Measurements from ENCODE around the gene PJVK. TPM values are rescaled to one million over a fixed set of nuclear protein-coding genes. Genes with fewer than 3 reads are reported as not detected.
"Not testable (repeated sequence)": the region's sequence is repeated elsewhere in the genome, so short reads cannot be mapped to it uniquely, and the experiment has no call there.

The PJVK gene
- total RNA-seq, 2 experiments from 2014 or later = 1.8 to 1.9 TPM

DNA sequence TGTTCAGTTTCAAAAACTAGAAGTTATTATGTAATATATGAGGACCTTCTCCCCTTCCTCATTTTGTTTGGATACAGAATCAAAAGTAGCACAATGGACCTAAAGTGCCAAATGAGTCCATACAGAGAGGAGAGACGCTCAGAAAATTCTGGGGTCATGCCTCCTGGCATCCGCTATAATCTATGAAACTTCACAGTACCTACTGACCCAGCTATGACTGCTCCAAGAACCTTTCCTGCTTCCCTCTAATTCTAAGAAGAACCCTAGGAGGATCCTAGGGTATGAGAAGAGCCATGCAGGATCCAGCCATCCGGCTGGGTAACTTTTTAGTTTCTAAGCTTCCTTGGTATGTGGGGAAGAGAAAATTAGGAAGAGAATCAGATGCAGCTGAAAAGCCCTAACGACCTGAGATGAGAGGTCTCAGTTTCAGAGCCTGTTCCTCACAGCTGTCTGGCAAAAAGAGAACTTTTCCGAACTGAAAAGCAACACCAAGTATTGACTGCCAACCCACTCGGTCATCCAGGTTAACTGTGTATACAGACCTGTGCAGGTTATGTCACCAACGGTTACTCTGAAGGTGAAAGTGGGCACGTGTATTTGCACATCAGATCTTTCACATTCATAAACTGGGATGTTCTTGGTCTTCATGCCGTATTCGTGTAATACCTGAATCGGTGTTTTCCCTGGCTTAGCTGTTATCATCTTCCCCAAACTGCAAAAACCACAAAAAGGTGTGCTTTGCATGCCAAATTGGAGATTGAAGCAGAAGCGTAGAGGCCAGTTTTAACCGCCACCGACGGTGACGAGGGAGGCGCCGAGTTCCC lies 1.3 kb upstream of the PJVK start:
- ATAC-seq = no peak
- H3K9me3 Mint-ChIP-seq (ENCODE audit: low read depth) = no peaks in the 10 kb centered on the region
- peaks cover 21% of the 10 kb centered on the region for H3K36me3 Mint-ChIP-seq
- peaks cover 28% of the 10 kb centered on the region for H3K4me1 Mint-ChIP-seq
- H3K27me3 Mint-ChIP-seq = no peaks in the 10 kb centered on the region
- H3K4me3 Mint-ChIP-seq = peak overlapping the region; percentile 89
- CTCF ChIA-PET = interaction anchor here (1.2 to 2.5 kb wide), 10 partner anchors 9 to 73 kb away, joined by 3 to 15 read pairs (median 6); no protein-coding TSS in a partner anchor
- H3K27ac Mint-ChIP-seq = peak overlapping the region; percentile 87
- peak; percentile 54 for DNase-seq

DNA sequence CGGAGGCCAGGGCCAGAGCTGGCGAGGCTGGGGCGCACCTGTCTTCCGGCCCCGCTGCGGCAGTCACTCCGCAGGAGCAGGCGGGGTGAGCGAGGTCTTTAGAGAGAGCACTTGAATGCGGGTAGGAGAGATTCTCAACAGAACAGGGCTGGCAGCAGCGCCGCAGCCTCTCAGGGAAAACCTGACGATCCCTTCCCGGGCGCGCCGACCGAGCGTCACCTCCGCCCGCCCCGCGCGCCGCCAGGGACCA lies 729 bp upstream of the PJVK start:
- CTCF ChIA-PET = interaction anchor here (1.0 to 2.5 kb wide), 11 partner anchors 9 to 73 kb away, joined by 3 to 15 read pairs (median 5); no protein-coding TSS in a partner anchor
- no peak for ATAC-seq
- H3K4me3 Mint-ChIP-seq = peak overlapping the region; percentile 89
- peaks cover 16% of the 10 kb centered on the region for H3K36me3 Mint-ChIP-seq
- no peaks in the 10 kb centered on the region for H3K9me3 Mint-ChIP-seq (ENCODE audit: low read depth)
- peak; percentile 81 for DNase-seq
- peaks cover 2% of the 10 kb centered on the region for H3K27me3 Mint-ChIP-seq
- peak overlapping the region; percentile 87 for H3K27ac Mint-ChIP-seq
- peaks cover 28% of the 10 kb centered on the region for H3K4me1 Mint-ChIP-seq

DNA sequence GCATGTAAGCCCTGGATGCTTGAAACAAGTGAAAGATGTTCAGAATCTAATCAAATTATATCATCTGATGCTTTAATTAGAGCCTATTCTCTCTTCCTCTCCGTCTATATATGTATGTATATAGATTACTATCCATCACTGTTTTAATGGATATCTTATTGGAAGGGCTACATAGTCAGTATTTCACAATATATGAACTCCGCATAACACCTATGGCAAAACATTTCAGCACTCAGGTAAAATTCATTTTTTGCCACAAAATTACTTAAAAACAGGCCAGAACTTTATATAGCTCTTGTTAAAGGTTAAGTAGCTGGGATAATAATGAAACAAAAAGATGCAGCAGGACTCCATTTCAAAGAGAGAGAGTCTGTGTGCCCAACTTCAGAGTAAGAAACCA lies 1.2 kb downstream of the PJVK start:
- DNase-seq (no peak), ATAC-seq (no peak)
- H3K9me3 Mint-ChIP-seq (ENCODE audit: low read depth) = no peaks in the 10 kb centered on the region
- no peak overlapping the region for H3K4me3 Mint-ChIP-seq
- peaks cover 2% of the 10 kb centered on the region for H3K27me3 Mint-ChIP-seq
- H3K27ac Mint-ChIP-seq = no peak overlapping the region
- peaks cover 7% of the 10 kb centered on the region for H3K36me3 Mint-ChIP-seq
- peaks cover 28% of the 10 kb centered on the region for H3K4me1 Mint-ChIP-seq
- CTCF ChIA-PET = interaction anchor here (0.9 kb wide), 1 partner anchor 24 kb away, joined by 3 read pairs; no protein-coding TSS in a partner anchor

DNA sequence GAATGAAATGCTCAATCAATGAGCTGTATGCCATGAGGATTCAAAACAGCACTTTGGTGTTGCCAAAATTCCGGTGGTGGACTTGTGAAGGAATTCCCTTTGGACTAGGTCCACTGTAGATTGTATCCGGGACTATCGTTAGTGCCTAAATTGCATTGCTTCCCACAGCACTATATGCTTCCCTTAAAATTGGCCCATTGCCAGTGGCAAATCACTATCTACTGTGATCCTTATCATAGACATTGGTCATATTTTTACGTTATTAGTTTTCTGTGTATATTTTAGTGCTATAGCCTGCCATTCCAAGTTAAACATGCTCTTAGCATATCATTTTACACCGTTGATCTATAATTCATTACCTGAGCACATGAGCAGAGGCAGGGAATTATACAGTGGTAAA lies 1.7 kb downstream of the PJVK start:
- Mint-ChIP-seq H3K36me3 (peaks cover 4% of the 10 kb centered on the region), H3K27ac (no peak overlapping the region), H3K4me3 (no peak overlapping the region), H3K9me3 (ENCODE audit: low read depth) (no peaks in the 10 kb centered on the region), H3K4me1 (peaks cover 27% of the 10 kb centered on the region), H3K27me3 (peaks cover 2% of the 10 kb centered on the region)
- ATAC-seq (no peak), DNase-seq (no peak)
- CTCF ChIA-PET = interaction anchor here (0.9 kb wide), 1 partner anchor 23 kb away, joined by 3 read pairs; no protein-coding TSS in a partner anchor

DNA sequence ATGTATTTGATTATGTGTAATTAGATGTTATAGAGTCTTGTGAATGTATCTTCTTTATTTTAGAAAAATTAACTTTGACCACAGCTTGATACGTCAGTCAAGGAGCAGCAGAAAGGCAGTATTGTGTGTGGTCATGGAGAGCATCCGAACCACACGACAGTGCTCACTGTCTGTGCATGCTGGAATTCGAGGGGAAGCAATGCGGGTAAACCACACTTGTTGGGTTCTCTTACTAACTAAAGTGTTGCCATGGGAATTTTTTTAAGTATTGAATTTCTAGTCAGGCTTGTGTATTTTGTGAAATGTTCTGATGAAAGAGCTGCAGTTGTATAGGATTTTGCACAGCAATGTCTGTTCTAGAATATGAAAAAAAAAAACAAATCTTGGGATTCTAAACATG lies 4.8 kb downstream of the PJVK start:
- ATAC-seq = no peak

DNA sequence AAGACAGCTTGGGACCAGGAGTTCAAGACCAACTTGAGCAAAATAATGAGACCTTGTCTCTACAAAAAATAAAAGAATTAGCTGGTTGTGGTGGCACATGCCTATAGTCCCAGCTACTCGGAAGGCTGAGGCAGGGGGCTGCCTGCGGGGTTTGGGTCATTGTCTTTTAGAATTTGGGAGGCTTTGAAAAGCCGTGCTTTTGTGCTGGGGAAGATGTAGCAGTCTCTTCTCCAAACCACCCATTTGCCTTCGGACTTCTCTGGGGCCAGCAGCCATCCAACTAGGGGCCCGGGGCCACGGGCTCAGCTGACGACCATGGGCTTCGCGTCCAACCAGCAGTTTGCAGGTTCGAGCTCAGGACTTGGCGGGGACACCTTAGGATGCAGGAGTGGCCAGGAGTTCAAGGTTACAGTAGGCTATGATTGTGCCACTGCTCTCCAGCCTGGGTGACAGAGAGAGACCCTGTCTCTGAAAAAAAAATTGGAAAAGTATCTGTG lies 6.3 kb downstream of the PJVK start:
- peaks cover 2% of the 10 kb centered on the region for H3K27me3 Mint-ChIP-seq
- CTCF ChIA-PET = no interaction called here
- no peaks in the 10 kb centered on the region for H3K9me3 Mint-ChIP-seq (ENCODE audit: low read depth)
- DNase-seq (no peak), ATAC-seq (no peak)
- H3K27ac Mint-ChIP-seq = no peak overlapping the region
- H3K4me3 Mint-ChIP-seq = no peak overlapping the region
- no peaks in the 10 kb centered on the region for H3K4me1 Mint-ChIP-seq
- H3K36me3 Mint-ChIP-seq = no peaks in the 10 kb centered on the region

More for the DNA sequence above, 4.8 kb downstream of the PJVK start:
- CTCF ChIA-PET = no interaction called here
- no peak overlapping the region for H3K4me3 Mint-ChIP-seq
- H3K27ac Mint-ChIP-seq = no peak overlapping the region
- peaks cover 5% of the 10 kb centered on the region for H3K4me1 Mint-ChIP-seq
- H3K9me3 Mint-ChIP-seq (ENCODE audit: low read depth) = no peaks in the 10 kb centered on the region
- no peak for DNase-seq
- no peaks in the 10 kb centered on the region for H3K36me3 Mint-ChIP-seq
- H3K27me3 Mint-ChIP-seq = peaks cover 2% of the 10 kb centered on the region

DNA sequence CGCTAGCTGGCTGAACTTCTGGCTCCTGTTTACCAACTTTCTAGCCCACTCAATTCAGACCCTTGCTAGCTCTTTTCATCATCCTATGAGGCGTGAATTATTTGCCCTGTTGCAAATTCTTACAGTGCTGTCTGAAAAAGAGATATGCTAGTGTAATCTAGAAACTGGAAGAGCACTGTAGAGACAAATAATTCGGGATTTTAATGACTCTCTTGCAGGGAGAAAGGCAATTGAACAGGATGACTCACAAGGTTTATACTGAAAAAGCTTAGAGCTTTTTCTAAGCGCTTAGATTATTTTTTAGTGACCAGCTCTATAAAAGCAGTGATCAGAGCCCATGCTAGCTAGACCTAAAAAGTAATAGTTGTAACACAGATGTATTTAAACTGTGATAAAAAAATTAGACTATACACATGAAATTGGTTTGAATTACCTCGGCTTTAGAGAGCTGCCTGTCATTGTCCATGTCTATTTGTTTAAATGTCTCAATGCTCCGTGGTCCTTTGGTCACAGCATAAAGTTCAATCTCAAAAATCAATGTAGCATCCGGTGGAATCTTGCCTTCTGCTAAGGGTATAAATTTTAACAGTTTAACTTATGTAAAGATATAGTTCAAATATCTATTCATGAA lies 18.2 kb downstream of the PJVK start:
- no peaks in the 10 kb centered on the region for H3K9me3 Mint-ChIP-seq (ENCODE audit: low read depth)
- CTCF ChIA-PET = interaction anchor here (1.2 kb wide), 1 partner anchor 25 kb away, joined by 3 read pairs; no protein-coding TSS in a partner anchor

DNA sequence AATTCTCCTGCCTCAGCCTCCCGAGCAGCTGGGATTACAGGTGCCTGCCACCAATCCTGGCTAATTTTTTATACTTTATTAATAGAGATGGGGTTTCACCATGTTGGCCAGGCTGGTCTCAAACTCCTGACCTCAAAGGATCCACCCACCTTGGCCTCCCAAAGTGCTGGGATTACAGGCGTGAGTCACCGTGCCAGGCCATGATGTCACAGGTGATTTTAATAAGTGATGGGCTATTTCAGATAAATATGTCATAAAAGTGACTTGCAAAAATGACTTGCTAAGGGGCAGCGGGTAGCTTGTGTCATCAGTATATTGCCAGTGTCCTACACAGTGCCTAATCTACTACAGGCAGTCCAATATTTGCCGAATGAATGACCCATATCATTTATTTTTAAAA lies 20.1 kb downstream of the PJVK start:
- not testable (repeated sequence) for H3K4me1 Mint-ChIP-seq
- CTCF ChIA-PET = interaction anchor here (0.7 kb wide), 1 partner anchor 57 kb away, joined by 3 read pairs; no protein-coding TSS in a partner anchor

More for the DNA sequence above, 18.2 kb downstream of the PJVK start:
- no peak overlapping the region for H3K4me3 Mint-ChIP-seq
- ATAC-seq = no peak
- no peak for DNase-seq
- H3K27ac Mint-ChIP-seq = no peak overlapping the region
- H3K27me3 Mint-ChIP-seq = no peaks in the 10 kb centered on the region
- H3K36me3 Mint-ChIP-seq = peaks cover 9% of the 10 kb centered on the region
- no peaks in the 10 kb centered on the region for H3K4me1 Mint-ChIP-seq

DNA sequence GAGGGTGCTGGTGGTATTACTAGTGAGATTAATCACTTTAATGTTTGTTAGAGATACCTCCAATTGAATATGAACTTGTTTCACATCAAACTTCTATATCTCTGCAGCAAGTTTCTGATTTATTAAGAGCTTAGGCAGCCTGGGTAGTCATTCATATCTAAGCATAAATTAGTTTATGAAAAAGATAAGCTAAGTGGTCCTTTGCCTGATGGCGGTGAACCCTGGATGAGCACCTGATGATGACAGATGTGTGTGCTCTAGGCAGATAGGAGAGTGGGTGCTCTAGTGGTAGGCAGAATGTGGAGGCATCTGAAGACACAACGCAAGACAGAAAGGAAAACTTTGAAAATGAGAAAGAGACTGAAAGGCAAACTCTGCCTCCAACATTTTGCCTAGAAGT lies 22.2 kb downstream of the PJVK start:
- Mint-ChIP-seq H3K36me3 (peaks cover 6% of the 10 kb centered on the region), H3K4me1 (peaks cover 19% of the 10 kb centered on the region), H3K27me3 (no peaks in the 10 kb centered on the region), H3K27ac (no peak overlapping the region), H3K9me3 (ENCODE audit: low read depth) (no peaks in the 10 kb centered on the region), H3K4me3 (no peak overlapping the region)
- DNase-seq = no peak
- no peak for ATAC-seq
- CTCF ChIA-PET = interaction anchor here (1.8 kb wide), 1 partner anchor 22 kb away, joined by 4 read pairs; the partner anchor contains the start of genes PJVK and PRKRA

More for the DNA sequence above, 20.1 kb downstream of the PJVK start:
- H3K27me3 Mint-ChIP-seq; H3K36me3 Mint-ChIP-seq; H3K4me3 Mint-ChIP-seq; DNase-seq; H3K27ac Mint-ChIP-seq; H3K9me3 Mint-ChIP-seq (ENCODE audit: low read depth); ATAC-seq: not testable (repeated sequence)

DNA sequence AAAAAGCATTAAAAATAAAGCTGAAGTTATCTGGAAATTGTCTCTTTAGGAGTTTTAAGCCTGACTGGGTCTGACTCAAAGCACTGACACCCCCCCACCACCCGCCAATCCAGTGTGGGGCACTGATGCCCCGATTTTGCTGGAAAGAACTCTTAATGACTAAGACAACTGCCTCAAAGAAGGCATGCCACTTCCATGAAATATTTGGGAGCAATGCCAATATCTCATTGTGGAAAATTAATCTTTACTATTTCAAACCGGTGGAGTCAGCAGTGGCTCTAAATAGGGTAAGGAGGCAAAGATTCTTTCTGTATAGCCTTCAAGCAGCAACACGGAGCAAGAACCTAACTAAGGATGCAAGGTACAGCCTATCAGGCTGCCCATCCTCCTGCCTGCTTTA lies 22.8 kb downstream of the PJVK start:
- ATAC-seq = no peak
- CTCF ChIA-PET = interaction anchor here (1.8 kb wide), 1 partner anchor 23 kb away, joined by 4 read pairs; the partner anchor contains the start of genes PJVK and PRKRA
- Mint-ChIP-seq H3K4me3 (no peak overlapping the region), H3K36me3 (peaks cover 6% of the 10 kb centered on the region), H3K9me3 (ENCODE audit: low read depth) (no peaks in the 10 kb centered on the region), H3K27ac (no peak overlapping the region), H3K27me3 (no peaks in the 10 kb centered on the region), H3K4me1 (peaks cover 21% of the 10 kb centered on the region)
- no peak for DNase-seq

DNA sequence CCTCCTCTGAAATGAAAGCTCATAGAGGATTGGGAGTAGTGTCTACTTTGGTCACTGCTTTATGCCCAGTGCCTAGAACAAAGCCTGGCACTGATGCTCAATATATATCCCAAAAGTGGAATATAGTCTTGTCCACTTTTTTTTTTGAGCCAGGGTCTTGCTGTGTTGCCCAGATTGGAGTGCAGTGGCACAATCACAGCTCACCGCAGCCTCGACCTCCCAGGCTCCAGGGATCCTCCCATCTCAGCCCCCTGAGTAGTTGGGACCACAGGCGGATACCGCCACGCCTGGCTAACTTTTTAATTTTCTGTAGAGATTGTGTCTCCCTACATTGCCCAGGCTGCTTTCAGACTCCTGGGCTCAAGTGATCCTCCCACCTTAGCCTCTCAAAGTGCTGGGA lies 23.4 kb downstream of the PJVK start:
- no peaks in the 10 kb centered on the region for H3K9me3 Mint-ChIP-seq (ENCODE audit: low read depth)
- DNase-seq = no peak
- no peak overlapping the region for H3K27ac Mint-ChIP-seq
- ATAC-seq = no peak
- H3K4me3 Mint-ChIP-seq = no peak overlapping the region
- peaks cover 27% of the 10 kb centered on the region for H3K4me1 Mint-ChIP-seq
- no peaks in the 10 kb centered on the region for H3K27me3 Mint-ChIP-seq
- H3K36me3 Mint-ChIP-seq = peaks cover 5% of the 10 kb centered on the region
- CTCF ChIA-PET = interaction anchor here (1.0 to 1.8 kb wide), 2 partner anchors 23 to 60 kb away, joined by 3 to 4 read pairs; partner anchors contain the start of genes PJVK and PRKRA

DNA sequence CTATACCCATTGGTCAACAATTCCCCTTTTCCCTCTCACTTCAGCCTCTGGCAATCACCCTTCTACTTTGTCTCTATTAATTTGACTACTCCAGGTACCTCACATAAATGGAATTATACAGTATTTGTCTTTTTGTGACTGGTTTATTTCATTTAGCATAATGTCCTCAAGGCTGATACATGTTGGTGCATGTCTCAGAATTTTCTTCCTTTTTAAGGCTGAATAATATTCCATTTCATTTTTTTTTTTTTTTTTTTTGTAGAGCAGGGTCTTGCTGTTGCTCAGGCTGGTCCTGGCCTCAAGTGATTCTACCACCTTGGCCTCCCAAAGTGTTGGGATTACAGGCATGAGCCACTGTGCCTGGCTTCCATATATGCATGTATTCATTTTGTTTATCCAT lies 25.3 kb downstream of the PJVK start:
- Mint-ChIP-seq H3K4me3 (no peak overlapping the region), H3K4me1 (peaks cover 31% of the 10 kb centered on the region), H3K27ac (no peak overlapping the region), H3K27me3 (no peaks in the 10 kb centered on the region), H3K9me3 (ENCODE audit: low read depth) (no peaks in the 10 kb centered on the region), H3K36me3 (peaks cover 4% of the 10 kb centered on the region)
- CTCF ChIA-PET = no interaction called here
- DNase-seq = no peak
- no peak for ATAC-seq

DNA sequence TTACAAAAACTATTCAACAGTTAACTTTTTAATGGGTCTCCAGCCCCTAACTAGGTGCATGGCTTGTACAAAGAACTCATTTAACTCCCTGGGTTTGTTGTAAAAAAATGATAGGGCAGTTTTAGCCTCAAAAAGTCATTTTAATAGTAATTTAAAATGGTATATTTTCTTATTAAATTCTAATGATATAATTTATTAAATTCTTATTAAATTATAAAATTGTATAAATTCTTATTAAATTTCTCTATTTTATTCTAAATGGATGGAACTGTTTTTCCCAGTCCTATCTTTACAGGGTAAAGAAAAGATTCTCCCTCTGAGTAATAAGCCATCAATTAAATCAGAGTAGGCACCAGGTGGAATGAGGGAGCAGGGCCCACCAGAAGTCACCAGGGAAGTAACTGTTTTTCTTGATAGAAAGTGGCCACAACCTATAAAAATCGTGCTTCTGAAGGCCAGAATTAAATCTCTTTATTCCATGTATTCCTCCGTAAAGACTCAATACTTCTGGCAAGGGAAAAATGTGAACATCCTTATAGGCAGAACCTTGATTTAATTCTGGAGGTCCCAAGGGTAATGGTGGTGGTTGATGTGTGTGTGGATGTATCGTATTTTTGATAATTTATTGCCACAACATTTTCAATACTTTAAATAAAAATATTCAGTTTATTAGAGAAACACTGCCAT lies 26.4 kb downstream of the PJVK start:
- Mint-ChIP-seq H3K36me3 (peaks cover 4% of the 10 kb centered on the region), H3K27ac (peak overlapping the region; percentile 100), H3K4me1 (peaks cover 42% of the 10 kb centered on the region), H3K9me3 (ENCODE audit: low read depth) (no peaks in the 10 kb centered on the region), H3K4me3 (peak overlapping the region; percentile 98), H3K27me3 (no peaks in the 10 kb centered on the region)
- ATAC-seq = no peak
- no peak for DNase-seq
- CTCF ChIA-PET = interaction anchor here (1.0 kb wide), 1 partner anchor 12 kb away, joined by 3 read pairs; no protein-coding TSS in a partner anchor

Data from activated CD8-positive, alpha-beta memory T cell treated with anti-CD3 and anti-CD28 coated beads, Interleukin-2, amount 10 ng/mL, durations not matched to agents 7 days and 5 days (primary cell).